ENCODE results near the gene CREB5.

The CREB5 gene

DNA sequence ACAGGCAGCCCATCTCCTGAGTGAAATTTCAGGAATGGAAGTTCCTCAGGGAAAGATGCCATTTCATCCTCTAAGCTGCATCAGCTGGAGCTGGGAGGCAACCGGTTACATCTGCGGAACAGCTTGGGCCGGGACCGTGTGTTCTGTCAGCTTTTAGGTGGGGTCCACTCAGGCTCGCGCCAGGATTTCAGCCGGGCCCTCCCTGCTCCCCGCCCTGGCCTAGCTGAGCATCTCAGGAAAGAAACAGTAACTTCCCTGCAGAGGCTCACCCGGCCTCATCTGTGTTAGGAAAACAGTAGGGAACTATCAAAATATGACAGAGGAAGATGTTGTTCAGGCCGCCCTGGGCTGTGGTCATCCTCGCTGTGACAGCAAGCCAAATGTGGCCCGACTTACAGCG lies 435.4 kb downstream of the CREB5 start:
- DNase-seq (ENCODE audit: low read depth in 1 of 2, low spot score in 1 of 2), result no peak

DNA sequence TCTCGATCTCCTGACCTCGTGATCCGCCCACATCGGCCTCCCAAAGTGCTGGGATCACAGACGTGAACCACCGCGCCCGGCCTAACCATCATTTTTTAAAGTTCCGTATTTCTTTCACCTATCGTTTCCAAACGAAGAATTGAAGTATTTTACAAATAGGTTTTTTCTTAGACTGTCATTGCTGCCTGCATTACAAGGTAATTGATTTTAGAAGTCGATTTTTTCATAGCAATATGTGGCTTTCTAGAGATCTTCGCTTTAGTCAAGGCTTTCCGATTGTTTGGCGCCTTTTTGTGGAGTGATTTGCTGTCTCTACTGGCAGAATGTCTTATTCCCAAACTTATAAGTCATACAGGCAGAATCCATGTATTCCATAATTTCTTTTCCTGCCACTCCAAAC lies 436.6 kb downstream of the CREB5 start:
- DNase-seq (ENCODE audit: low read depth in 1 of 2, low spot score in 1 of 2), result no peak

GRCh38 chr7:28850699-28851098 lies 438.4 kb downstream of the CREB5 start:
- no peak for DNase-seq (ENCODE audit: low read depth in 1 of 2, low spot score in 1 of 2)

- no peak for DNase-seq (ENCODE audit: low read depth in 1 of 2, low spot score in 1 of 2)
These were observed 440.8 kb downstream of the CREB5 start for GRCh38 chr7:28853150-28853549.

GRCh38 chr7:28853834-28854749 lies 441.8 kb downstream of the CREB5 start:
- peak; percentile 5 to 59 for DNase-seq (ENCODE audit: low read depth in 1 of 2, low spot score in 1 of 2)

GRCh38 chr7:28854750-28855074 lies 442.4 kb downstream of the CREB5 start:
- DNase-seq (ENCODE audit: low read depth in 1 of 2, low spot score in 1 of 2), result no peak

DNA sequence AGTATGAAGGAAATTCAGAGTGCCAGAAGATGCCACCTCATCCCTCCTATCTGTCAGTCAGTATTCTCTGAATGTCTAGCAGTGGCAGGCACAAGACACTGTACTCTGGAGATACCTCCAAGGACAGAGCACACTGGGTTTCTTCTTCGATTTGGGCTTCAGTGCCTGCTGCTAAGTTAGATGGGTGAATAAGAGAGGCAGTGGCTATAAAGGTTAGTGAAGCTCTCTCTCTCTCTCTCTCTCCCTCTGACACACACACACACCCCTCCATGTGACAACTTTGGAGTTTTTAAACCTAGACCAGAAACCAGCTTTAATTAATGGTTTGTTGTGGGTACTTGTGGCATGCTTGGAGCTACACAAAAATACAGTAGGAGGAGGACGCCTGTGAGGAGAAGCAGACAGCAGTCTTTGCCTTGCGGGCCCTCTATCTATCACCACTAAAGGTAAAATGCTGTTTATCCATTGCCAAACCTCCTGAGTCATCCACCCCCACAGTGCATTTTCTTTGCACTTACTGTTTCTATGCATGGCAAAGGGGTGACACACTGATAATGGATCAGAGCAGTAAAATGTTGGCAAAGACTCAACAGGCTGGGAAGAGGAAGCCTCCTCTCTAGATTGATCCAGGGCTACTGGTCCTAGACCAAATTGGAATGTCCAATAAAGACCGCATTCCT lies 443.4 kb downstream of the CREB5 start:
- no peak for DNase-seq (ENCODE audit: low read depth in 1 of 2, low spot score in 1 of 2)

GRCh38 chr7:28856656-28857055 lies 444.3 kb downstream of the CREB5 start:
- no peak for DNase-seq (ENCODE audit: low read depth in 1 of 2, low spot score in 1 of 2)

DNA sequence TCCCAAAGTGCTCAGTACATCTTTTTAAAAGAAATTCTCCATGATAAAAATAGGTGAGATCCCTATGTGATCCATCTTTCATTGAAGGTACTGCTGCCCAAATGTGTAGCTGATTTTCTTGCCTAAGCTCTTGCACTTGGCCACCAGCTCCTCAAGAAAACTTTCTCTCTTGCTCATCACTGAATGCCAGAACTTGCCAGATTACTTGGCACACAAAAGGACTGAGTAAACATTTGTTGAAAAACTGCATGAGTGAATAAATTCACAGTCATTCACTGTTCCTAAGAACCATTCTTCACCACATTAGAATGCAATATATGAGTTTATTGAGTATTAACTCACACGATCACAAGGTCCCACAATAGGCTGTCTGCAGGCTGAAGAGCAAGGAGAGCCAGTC lies 445.9 kb downstream of the CREB5 start:
- DNase-seq (ENCODE audit: low read depth in 1 of 2, low spot score in 1 of 2), result no peak

- DNase-seq (ENCODE audit: low read depth in 1 of 2, low spot score in 1 of 2), result no peak
These were observed 446.6 kb downstream of the CREB5 start for GRCh38 chr7:28858895-28859294.

- no peak for DNase-seq (ENCODE audit: low read depth in 1 of 2, low spot score in 1 of 2)
These were observed 449.5 kb downstream of the CREB5 start for GRCh38 chr7:28861825-28862224.

GRCh38 chr7:28862595-28863272 lies 450.4 kb downstream of the CREB5 start:
- DNase-seq (ENCODE audit: low read depth in 1 of 2, low spot score in 1 of 2), result no peak

DNA sequence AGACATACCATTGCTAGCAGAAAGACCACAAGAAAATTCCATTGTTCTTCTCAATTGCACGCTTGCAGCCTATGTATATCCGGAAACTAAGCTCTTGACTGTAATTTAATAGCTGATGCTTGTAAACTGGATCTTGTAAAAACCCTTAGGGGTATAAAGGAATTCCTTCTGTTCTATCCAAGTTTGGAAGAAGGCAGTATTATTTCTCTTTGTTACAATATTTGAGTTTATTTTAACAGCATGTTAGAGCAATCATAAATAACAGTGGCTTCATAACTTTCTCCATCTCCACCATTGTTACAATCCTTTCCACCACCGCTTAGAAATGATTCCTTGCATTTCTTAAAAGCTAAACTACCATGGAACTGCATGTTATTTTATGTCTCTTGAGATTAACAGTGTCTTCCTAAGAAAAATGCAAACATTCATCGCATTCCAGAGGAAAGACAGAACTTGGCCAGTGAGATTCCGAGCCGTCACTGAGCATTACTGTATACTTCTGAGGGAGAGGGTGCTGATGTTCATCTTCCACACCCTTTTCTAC lies 453.4 kb downstream of the CREB5 start:
- DNase-seq (ENCODE audit: low read depth in 1 of 2, low spot score in 1 of 2), result no peak

- DNase-seq (ENCODE audit: low read depth in 1 of 2, low spot score in 1 of 2), result no peak
These were observed 456.4 kb downstream of the CREB5 start for GRCh38 chr7:28868712-28869111.

GRCh38 chr7:28871077-28871476 lies 458.8 kb downstream of the CREB5 start:
- DNase-seq (ENCODE audit: low read depth in 1 of 2, low spot score in 1 of 2), result no peak

- no peak for DNase-seq (ENCODE audit: low read depth in 1 of 2, low spot score in 1 of 2)
These were observed 459.3 kb downstream of the CREB5 start for GRCh38 chr7:28871631-28872030.

DNA sequence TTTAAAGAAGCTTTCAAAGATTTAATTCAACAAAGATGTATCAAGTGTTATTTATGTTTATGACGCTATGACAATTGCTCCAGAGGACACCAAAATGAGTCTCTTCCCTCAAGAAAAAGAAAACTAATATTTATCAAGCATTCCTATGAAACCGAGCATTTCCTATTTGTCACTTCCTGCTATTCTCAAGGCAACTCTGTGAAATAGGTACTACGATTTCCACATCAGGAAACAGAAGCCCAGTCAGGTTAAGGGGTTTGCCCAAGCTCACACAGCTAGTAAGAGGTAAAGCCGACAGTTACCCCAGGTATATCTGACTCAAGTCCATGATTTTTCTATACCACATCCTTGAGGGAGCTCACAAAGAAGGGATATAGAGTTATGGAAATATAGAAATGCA lies 459.9 kb downstream of the CREB5 start:
- DNase-seq (ENCODE audit: low read depth in 1 of 2, low spot score in 1 of 2), result no peak

DNA sequence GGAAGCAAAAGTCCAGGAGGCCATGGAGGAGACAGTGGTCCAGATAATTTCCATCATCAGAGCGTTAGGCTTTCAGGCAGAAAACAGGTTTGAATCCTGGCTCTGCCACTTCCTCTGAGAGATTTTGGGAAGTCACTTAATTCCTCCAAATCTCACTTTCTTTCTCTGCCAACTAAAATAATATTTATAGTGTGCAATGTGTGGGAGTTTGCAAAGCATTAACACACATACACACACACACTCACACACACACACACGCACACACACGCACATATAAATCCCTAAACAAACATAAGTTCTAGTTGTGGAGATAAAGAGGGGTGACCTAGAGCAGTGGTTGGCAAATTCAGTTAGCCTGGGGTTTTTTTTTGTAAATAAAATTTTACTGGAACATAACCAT lies 461.0 kb downstream of the CREB5 start:
- no peak for DNase-seq (ENCODE audit: low read depth in 1 of 2, low spot score in 1 of 2)

- DNase-seq (ENCODE audit: low read depth in 1 of 2, low spot score in 1 of 2), result no peak
These were observed 461.7 kb downstream of the CREB5 start for GRCh38 chr7:28874001-28874400.

Data from stimulated activated CD4-positive, alpha-beta T cell treated with anti-CD3 and anti-CD28 coated beads, Interleukin-15, amount 100 ng/mL, for 1 hour (primary cell).